ENCODE data around the gene PPP1R12B.
"Not testable (repeated sequence)": the region's sequence is repeated elsewhere in the genome, so short reads cannot be mapped to it uniquely, and the experiment has no call there.

The PPP1R12B gene

GRCh38 chr1:202407378-202407777 lies 58.9 kb downstream of the PPP1R12B start:
- H3K4me3 Mint-ChIP-seq, ATAC-seq, H3K9me3 Mint-ChIP-seq, H3K36me3 Mint-ChIP-seq, H3K27me3 Mint-ChIP-seq, H3K4me1 Mint-ChIP-seq, H3K27ac Mint-ChIP-seq: not testable (repeated sequence)

DNA sequence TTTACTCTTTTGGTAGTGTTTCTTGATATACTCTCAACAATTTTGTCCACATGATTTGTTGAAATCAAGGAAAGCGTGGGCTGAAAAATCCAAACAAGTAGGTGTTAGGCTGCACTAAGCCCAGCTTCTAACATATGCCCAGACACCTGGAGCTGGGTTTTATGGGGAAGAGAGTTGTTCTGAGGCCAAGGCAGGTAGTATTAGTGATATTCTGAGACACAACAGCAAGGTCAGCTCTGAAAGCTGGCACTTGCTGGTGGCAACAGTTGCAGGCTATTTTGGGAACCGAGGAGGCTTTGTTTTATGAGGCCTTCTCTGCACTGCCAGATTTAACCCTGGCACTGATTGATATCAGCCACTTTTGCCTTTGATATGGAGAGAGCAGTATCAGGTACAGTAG lies 61.8 kb downstream of the PPP1R12B start:
- H3K27ac Mint-ChIP-seq, H3K9me3 Mint-ChIP-seq, ATAC-seq, H3K36me3 Mint-ChIP-seq, H3K4me3 Mint-ChIP-seq, H3K4me1 Mint-ChIP-seq, H3K27me3 Mint-ChIP-seq: not testable (repeated sequence)

GRCh38 chr1:202410854-202411357 lies 62.4 kb downstream of the PPP1R12B start:
- H3K27me3 Mint-ChIP-seq, H3K27ac Mint-ChIP-seq, H3K4me3 Mint-ChIP-seq, ATAC-seq, H3K9me3 Mint-ChIP-seq, H3K36me3 Mint-ChIP-seq, H3K4me1 Mint-ChIP-seq: not testable (repeated sequence)

DNA sequence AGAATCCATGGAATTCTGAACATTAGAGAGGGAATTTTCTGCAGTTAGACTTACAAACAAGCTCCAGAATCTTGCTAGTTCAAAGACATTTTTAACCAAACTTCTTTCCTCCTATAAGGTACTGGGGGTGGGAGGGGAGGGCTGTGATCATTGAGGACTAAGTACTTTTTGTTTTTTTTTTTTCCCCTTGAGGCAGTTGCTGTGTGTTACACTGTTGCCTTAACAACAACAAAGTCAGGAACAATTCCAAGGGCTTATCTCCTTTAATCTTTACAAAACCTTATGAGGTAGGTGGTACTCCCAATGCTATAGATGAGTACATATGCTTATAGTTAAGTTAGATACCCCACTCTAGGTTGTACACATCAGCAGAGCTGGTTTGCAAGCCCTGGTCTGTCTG lies 62.9 kb downstream of the PPP1R12B start:
- no peak overlapping the region for H3K27ac Mint-ChIP-seq
- H3K4me1 Mint-ChIP-seq: no peaks in the 10 kb centered on the region
- H3K27me3 Mint-ChIP-seq: no peaks in the 10 kb centered on the region
- no peak overlapping the region for H3K4me3 Mint-ChIP-seq
- ATAC-seq: no peak
- no peaks in the 10 kb centered on the region for H3K36me3 Mint-ChIP-seq
- H3K9me3 Mint-ChIP-seq: no peaks in the 10 kb centered on the region

GRCh38 chr1:202412421-202412820 lies 63.9 kb downstream of the PPP1R12B start:
- not testable (repeated sequence) for H3K4me3 Mint-ChIP-seq, H3K4me1 Mint-ChIP-seq, H3K36me3 Mint-ChIP-seq, H3K9me3 Mint-ChIP-seq, H3K27me3 Mint-ChIP-seq, ATAC-seq, H3K27ac Mint-ChIP-seq

DNA sequence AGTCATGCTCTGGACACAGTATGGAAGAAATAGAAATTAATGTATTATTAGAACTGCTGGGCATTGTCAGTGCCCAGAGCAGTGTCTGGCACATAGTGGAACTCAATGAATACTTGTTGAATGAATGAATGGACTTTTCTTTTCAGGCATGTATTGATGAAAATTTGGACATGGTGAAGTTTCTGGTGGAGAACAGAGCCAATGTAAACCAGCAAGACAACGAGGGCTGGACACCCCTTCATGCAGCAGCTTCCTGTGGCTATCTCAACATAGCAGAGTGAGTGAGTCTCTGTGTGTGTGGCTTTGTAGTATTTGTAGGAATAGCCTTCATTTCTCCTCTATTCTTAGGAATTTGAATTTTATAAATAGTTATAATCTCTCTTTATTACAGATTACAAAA lies 68.1 kb downstream of the PPP1R12B start:
- H3K4me1 Mint-ChIP-seq: no peaks in the 10 kb centered on the region
- H3K36me3 Mint-ChIP-seq: peaks cover 7% of the 10 kb centered on the region
- no peaks in the 10 kb centered on the region for H3K9me3 Mint-ChIP-seq
- H3K27me3 Mint-ChIP-seq: no peaks in the 10 kb centered on the region
- H3K27ac Mint-ChIP-seq: no peak overlapping the region
- H3K4me3 Mint-ChIP-seq: no peak overlapping the region
- no peak for ATAC-seq

GRCh38 chr1:202417141-202417540 lies 68.6 kb downstream of the PPP1R12B start:
- H3K4me1 Mint-ChIP-seq, H3K27ac Mint-ChIP-seq, H3K36me3 Mint-ChIP-seq, H3K9me3 Mint-ChIP-seq, H3K27me3 Mint-ChIP-seq, ATAC-seq, H3K4me3 Mint-ChIP-seq: not testable (repeated sequence)

DNA sequence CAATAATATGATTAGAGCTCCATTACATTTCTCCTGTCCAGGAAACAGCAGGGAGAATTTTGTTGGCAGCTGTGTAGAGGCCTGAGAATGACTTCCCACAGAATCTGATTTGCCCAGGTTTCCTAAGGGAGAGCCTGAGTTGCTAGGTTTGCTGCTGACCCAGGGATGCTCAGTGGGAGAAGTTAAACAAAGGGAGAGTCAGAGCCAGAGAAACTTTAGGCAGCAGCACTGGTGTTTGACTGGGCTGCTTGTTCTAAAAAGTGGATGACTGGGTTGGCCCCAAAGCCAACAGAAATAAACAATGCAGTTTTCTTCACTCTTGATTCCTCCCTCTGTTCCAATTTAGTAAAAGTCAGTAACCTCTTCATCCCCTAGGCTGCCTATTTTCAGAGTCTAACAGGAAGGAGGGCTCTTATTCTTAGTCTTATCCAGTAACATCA lies 69.3 kb downstream of the PPP1R12B start:
- not testable (repeated sequence) for H3K9me3 Mint-ChIP-seq

GRCh38 chr1:202419731-202420130 lies 71.2 kb downstream of the PPP1R12B start:
- ATAC-seq, H3K4me3 Mint-ChIP-seq, H3K27ac Mint-ChIP-seq, H3K27me3 Mint-ChIP-seq, H3K4me1 Mint-ChIP-seq, H3K9me3 Mint-ChIP-seq: not testable (repeated sequence)
- peaks cover 13% of the 10 kb centered on the region for H3K36me3 Mint-ChIP-seq

More for the DNA sequence above, 69.3 kb downstream of the PPP1R12B start:
- H3K4me1 Mint-ChIP-seq, H3K27ac Mint-ChIP-seq, H3K27me3 Mint-ChIP-seq, ATAC-seq, H3K4me3 Mint-ChIP-seq: not testable (repeated sequence)
- peaks cover 12% of the 10 kb centered on the region for H3K36me3 Mint-ChIP-seq

DNA sequence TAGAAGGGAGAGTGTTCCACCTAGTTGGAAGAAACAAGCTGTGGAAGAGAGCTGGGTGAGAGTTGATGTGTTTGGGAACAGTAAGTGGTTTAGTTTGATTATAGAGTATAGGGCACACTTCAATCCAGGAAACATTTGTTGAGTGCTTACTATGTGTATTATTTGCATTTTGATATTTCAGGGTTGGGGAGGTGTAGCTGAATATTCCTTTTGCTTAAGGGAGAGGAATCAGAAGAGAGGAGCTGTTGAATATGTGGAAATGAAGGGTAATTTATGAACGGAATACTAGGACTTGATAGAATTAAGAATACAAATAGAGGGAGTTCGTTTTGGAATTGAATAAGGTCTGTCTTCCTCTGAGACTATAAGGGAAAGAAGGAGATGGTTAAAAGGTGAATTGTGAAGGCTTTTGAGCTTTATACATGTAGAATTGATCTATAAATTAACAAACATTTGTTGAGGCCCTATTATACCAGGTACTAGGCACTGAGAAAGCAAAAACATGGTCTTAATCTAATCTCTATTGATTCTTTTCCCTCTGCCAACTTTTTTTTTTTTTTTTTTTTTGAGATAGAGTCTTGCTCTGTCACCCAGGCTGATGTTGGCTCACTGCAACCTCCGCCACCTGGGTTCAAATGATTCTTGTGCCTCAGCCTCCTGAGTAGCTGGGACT lies 72.1 kb downstream of the PPP1R12B start:
- H3K27me3 Mint-ChIP-seq, H3K27ac Mint-ChIP-seq, H3K4me1 Mint-ChIP-seq, H3K4me3 Mint-ChIP-seq, ATAC-seq, H3K9me3 Mint-ChIP-seq: not testable (repeated sequence)
- peaks cover 17% of the 10 kb centered on the region for H3K36me3 Mint-ChIP-seq

DNA sequence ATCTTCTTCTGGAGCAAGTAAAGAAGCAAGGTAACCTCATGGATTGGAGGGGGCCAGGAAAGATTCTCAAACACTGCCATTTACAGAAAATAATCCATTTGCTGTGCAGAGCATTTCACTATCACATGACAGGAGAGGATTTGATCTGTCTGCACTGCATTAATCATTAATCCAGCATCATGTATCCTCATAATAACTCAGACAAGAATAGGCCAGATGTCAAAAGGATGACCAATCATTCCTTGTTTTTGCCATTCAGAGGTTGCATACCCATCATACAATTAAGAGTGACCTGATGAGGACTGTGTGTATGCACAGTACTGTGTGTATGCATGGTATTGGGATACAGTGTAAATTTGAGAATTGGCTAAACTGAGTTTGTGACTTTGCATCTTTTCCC lies 74.2 kb downstream of the PPP1R12B start:
- H3K36me3 Mint-ChIP-seq: peaks cover 19% of the 10 kb centered on the region
- not testable (repeated sequence) for H3K4me3 Mint-ChIP-seq, ATAC-seq, H3K9me3 Mint-ChIP-seq, H3K27ac Mint-ChIP-seq, H3K27me3 Mint-ChIP-seq, H3K4me1 Mint-ChIP-seq

- not testable (repeated sequence) for H3K4me3 Mint-ChIP-seq, H3K4me1 Mint-ChIP-seq, H3K27me3 Mint-ChIP-seq, H3K9me3 Mint-ChIP-seq, H3K27ac Mint-ChIP-seq, ATAC-seq
- H3K36me3 Mint-ChIP-seq: peaks cover 21% of the 10 kb centered on the region
These were observed 75.8 kb downstream of the PPP1R12B start for GRCh38 chr1:202424260-202424659.

DNA sequence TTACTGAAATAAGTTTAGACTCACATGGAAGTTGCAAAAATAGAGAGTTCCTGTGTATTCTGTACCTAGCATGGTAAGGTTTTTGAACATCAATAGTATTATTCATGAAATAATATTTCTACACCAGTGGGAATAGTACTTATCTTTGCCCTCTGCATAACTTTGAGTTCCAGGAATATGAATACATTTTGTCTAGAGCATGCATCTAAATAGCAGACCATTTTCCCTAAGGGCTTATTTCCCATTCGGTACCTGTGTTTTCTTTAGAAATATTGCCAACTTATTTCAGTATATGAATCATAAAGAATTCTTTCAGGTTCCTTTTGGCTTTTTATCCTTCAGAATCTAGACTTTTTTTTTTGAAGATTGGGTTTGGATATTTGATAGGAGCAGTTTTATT lies 81.6 kb downstream of the PPP1R12B start:
- ATAC-seq, H3K27ac Mint-ChIP-seq, H3K27me3 Mint-ChIP-seq, H3K9me3 Mint-ChIP-seq, H3K4me3 Mint-ChIP-seq, H3K4me1 Mint-ChIP-seq: not testable (repeated sequence)
- H3K36me3 Mint-ChIP-seq: peaks cover 41% of the 10 kb centered on the region

GRCh38 chr1:202432338-202432737 lies 83.8 kb downstream of the PPP1R12B start:
- peaks cover 48% of the 10 kb centered on the region for H3K36me3 Mint-ChIP-seq
- H3K4me3 Mint-ChIP-seq, H3K9me3 Mint-ChIP-seq, H3K27me3 Mint-ChIP-seq, H3K4me1 Mint-ChIP-seq, ATAC-seq, H3K27ac Mint-ChIP-seq: not testable (repeated sequence)

GRCh38 chr1:202433155-202434043 lies 84.9 kb downstream of the PPP1R12B start:
- H3K36me3 Mint-ChIP-seq: peaks cover 58% of the 10 kb centered on the region
- H3K27me3 Mint-ChIP-seq: no peaks in the 10 kb centered on the region
- no peak overlapping the region for H3K27ac Mint-ChIP-seq
- no peaks in the 10 kb centered on the region for H3K9me3 Mint-ChIP-seq
- H3K4me1 Mint-ChIP-seq: no peaks in the 10 kb centered on the region
- H3K4me3 Mint-ChIP-seq: no peak overlapping the region
- no peak for ATAC-seq

- ATAC-seq: no peak
- peaks cover 64% of the 10 kb centered on the region for H3K36me3 Mint-ChIP-seq
- H3K27me3 Mint-ChIP-seq: no peaks in the 10 kb centered on the region
- H3K27ac Mint-ChIP-seq: no peak overlapping the region
- H3K4me3 Mint-ChIP-seq: no peak overlapping the region
- no peaks in the 10 kb centered on the region for H3K4me1 Mint-ChIP-seq
- no peaks in the 10 kb centered on the region for H3K9me3 Mint-ChIP-seq
These were observed 85.6 kb downstream of the PPP1R12B start for GRCh38 chr1:202434059-202434458.

Measured in stimulated activated memory B cell treated with anti-CD40 and anti-IgM and Interleukin-4, amounts not matched to agents 10 μg/mL and 1 μg/mL and 100 μg/mL, for 72 hours (primary cell).